ENCODE data around the gene SLC5A5.

The SLC5A5 gene

GRCh38 chr19:17942582-17943273, 71.0 kb downstream of the SLC5A5 start:
- H3K36me3 ChIP-seq (ENCODE audit: control insufficient read depth, insufficient read depth, low read length): no peaks in the 10 kb centered on the region
- H3K4me1 ChIP-seq (ENCODE audit: control insufficient read depth, insufficient read depth, low read length): peaks cover 6% of the 10 kb centered on the region
- H3K9me3 ChIP-seq (ENCODE audit: control insufficient read depth, low read length): no peaks in the 10 kb centered on the region
- no peak overlapping the region for H3K4me3 ChIP-seq (ENCODE audit: low read length)
- no peak overlapping the region for H3K9ac ChIP-seq (ENCODE audit: low read length)
- no peaks in the 10 kb centered on the region for H3K27me3 ChIP-seq (ENCODE audit: control insufficient read depth, insufficient read depth, low read length)

GRCh38 chr19:17943274-17944221, 71.8 kb downstream of the SLC5A5 start:
- Histone ChIP-seq H3K27me3 (ENCODE audit: control insufficient read depth, insufficient read depth, low read length) (peaks cover under 1% of the 10 kb centered on the region), H3K4me1 (ENCODE audit: control insufficient read depth, insufficient read depth, low read length) (peaks cover 6% of the 10 kb centered on the region), H3K9me3 (ENCODE audit: control insufficient read depth, low read length) (no peaks in the 10 kb centered on the region), H3K9ac (ENCODE audit: low read length) (no peak overlapping the region), H3K36me3 (ENCODE audit: control insufficient read depth, insufficient read depth, low read length) (no peaks in the 10 kb centered on the region), H3K4me3 (ENCODE audit: low read length) (no peak overlapping the region)

- no peaks in the 10 kb centered on the region for H3K9me3 ChIP-seq (ENCODE audit: control insufficient read depth, low read length)
- peaks cover 11% of the 10 kb centered on the region for H3K4me1 ChIP-seq (ENCODE audit: control insufficient read depth, insufficient read depth, low read length)
- no peak overlapping the region for H3K9ac ChIP-seq (ENCODE audit: low read length)
- H3K36me3 ChIP-seq (ENCODE audit: control insufficient read depth, insufficient read depth, low read length): no peaks in the 10 kb centered on the region
- no peak overlapping the region for H3K4me3 ChIP-seq (ENCODE audit: low read length)
- peaks cover 8% of the 10 kb centered on the region for H3K27me3 ChIP-seq (ENCODE audit: control insufficient read depth, insufficient read depth, low read length)
These were observed 72.6 kb downstream of the SLC5A5 start for GRCh38 chr19:17944301-17944700.
